ENCODE data around the gene PEAK3. TPM values are rescaled to one million over a fixed set of nuclear protein-coding genes. Genes with fewer than 3 reads are reported as not detected.

PEAK3 gene
- total and polyA plus RNA-seq, 2 donors (not counting 1 experiment from before 2014, with no cell fraction given): 0.18 to 0.71 TPM

GRCh38 chr19:2245273-2245672 is 36.7 kb downstream of the PEAK3 start:
- DNase-seq (no peak), ATAC-seq (ENCODE audit: low read depth) (no peak)
- TF ChIP-seq, protein P1, sequence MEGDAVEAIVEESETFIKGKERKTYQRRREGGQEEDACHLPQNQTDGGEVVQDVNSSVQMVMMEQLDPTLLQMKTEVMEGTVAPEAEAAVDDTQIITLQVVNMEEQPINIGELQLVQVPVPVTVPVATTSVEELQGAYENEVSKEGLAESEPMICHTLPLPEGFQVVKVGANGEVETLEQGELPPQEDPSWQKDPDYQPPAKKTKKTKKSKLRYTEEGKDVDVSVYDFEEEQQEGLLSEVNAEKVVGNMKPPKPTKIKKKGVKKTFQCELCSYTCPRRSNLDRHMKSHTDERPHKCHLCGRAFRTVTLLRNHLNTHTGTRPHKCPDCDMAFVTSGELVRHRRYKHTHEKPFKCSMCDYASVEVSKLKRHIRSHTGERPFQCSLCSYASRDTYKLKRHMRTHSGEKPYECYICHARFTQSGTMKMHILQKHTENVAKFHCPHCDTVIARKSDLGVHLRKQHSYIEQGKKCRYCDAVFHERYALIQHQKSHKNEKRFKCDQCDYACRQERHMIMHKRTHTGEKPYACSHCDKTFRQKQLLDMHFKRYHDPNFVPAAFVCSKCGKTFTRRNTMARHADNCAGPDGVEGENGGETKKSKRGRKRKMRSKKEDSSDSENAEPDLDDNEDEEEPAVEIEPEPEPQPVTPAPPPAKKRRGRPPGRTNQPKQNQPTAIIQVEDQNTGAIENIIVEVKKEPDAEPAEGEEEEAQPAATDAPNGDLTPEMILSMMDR (IDR thresholded peaks at IDR 0.05): no peak
- TF ChIP-seq EZH2 (IDR thresholded peaks at IDR 0.05; ENCODE audit: borderline replicate concordance, insufficient read depth, low read depth, low read length, poor library complexity, severe bottlenecking): no peak
- H3K27me3 ChIP-seq (replicated peaks in 1 of 4; ENCODE audit: control extremely low read depth in 1 of 4, control insufficient read depth in 3 of 4, insufficient read depth in 4 of 4, low read length in 3 of 4): peaks cover 0 to 17% (median 4%) of the 10 kb centered on the region in 4 experiments
- no peaks in the 10 kb centered on the region for H3K9me3 Mint-ChIP-seq (ENCODE audit: insufficient read depth)
- H3K9me3 ChIP-seq (ENCODE audit: control extremely low read depth in 1 of 3, control insufficient read depth in 2 of 3, insufficient read depth in 1 of 3, low read length in 2 of 3): peaks cover 0 to 2% (median 0%) of the 10 kb centered on the region in 3 donors
- H3K27me3 Mint-ChIP-seq: no peaks in the 10 kb centered on the region
- peaks cover 7 to 23% of the 10 kb centered on the region in 2 donors for H3K4me1 ChIP-seq (ENCODE audit: control insufficient read depth in 2 of 2, insufficient read depth in 2 of 2, low read length in 2 of 2)
- no peak overlapping the region for H3K4me3 Mint-ChIP-seq
- H3K79me2 ChIP-seq (ENCODE audit: control insufficient read depth, insufficient read depth, low read length): peaks cover 64% of the 10 kb centered on the region
- no peak overlapping the region for H2AFZ ChIP-seq (ENCODE audit: insufficient read depth, low read depth, low read length, poor library complexity, severe bottlenecking)
- H3K36me3 ChIP-seq (replicated peaks in 1 of 2; ENCODE audit: control extremely low read depth in 1 of 2, control insufficient read depth in 1 of 2, extremely low read depth in 1 of 2, insufficient read depth in 2 of 2, low read length in 1 of 2): peaks cover 0 to 75% of the 10 kb centered on the region in 2 experiments
- H3K27ac Mint-ChIP-seq: no peak overlapping the region
- H3K4me3 ChIP-seq (ENCODE audit: control extremely low read depth in 1 of 5, extremely low read depth in 1 of 5, insufficient read depth in 1 of 5, low read depth in 2 of 5, low read length in 4 of 5): no peak overlapping the region
- H3K4me1 Mint-ChIP-seq: peaks cover 20% of the 10 kb centered on the region
- no peak overlapping the region for H3K9ac ChIP-seq (ENCODE audit: low read length)
- ChIA-PET CTCF (no interaction called here), POLR2A (interaction anchor here (0.6 kb wide), 1 partner anchor 75 kb away, joined by 3 read pairs; no protein-coding TSS in a partner anchor)
- no peak overlapping the region for H3K4me2 ChIP-seq (replicated peaks; ENCODE audit: low read depth, low read length, poor library complexity, severe bottlenecking)
- 100% methylated on average over 13 of the region's 15 CpGs for WGBS (ENCODE audit: insufficient coverage)
- no peak overlapping the region for H3K27ac ChIP-seq (ENCODE audit: low read length in 2 of 2)
- peaks cover 100% of the 10 kb centered on the region for H4K20me1 ChIP-seq (ENCODE audit: control insufficient read depth, insufficient read depth, low read length, poor library complexity, severe bottlenecking)
- intact Hi-C loops (cut with micrococcal nuclease): no loop called here

GRCh38 chr19:2244486-2244885 is 37.5 kb downstream of the PEAK3 start:
- ChIA-PET CTCF (no interaction called here), POLR2A (interaction anchor here (0.6 to 0.8 kb wide), 3 partner anchors 55 to 227 kb away, joined by 3 to 6 read pairs (median 4); no protein-coding TSS in a partner anchor)
- intact Hi-C loops (cut with micrococcal nuclease): no loop called here
- Mint-ChIP-seq H3K27ac (no peak overlapping the region), H3K4me1 (peaks cover 27% of the 10 kb centered on the region), H3K4me3 (no peak overlapping the region), H3K27me3 (no peaks in the 10 kb centered on the region), H3K9me3 (ENCODE audit: insufficient read depth) (no peaks in the 10 kb centered on the region)
- peaks cover 0 to 9% (median under 1%) of the 10 kb centered on the region in 4 experiments for H3K27me3 ChIP-seq (replicated peaks in 1 of 4; ENCODE audit: control extremely low read depth in 1 of 4, control insufficient read depth in 3 of 4, insufficient read depth in 4 of 4, low read length in 3 of 4)
- H2AFZ ChIP-seq (ENCODE audit: insufficient read depth, low read depth, low read length, poor library complexity, severe bottlenecking): no peak overlapping the region
- ATAC-seq (ENCODE audit: low read depth) (no peak), DNase-seq (no peak)
- H3K9me3 ChIP-seq (ENCODE audit: control extremely low read depth in 1 of 3, control insufficient read depth in 2 of 3, insufficient read depth in 1 of 3, low read length in 2 of 3): no peaks in the 10 kb centered on the region
- no peak overlapping the region for H3K4me3 ChIP-seq (ENCODE audit: control extremely low read depth in 1 of 5, extremely low read depth in 1 of 5, insufficient read depth in 1 of 5, low read depth in 2 of 5, low read length in 4 of 5)
- peaks cover 12 to 26% of the 10 kb centered on the region in 2 donors for H3K4me1 ChIP-seq (ENCODE audit: control insufficient read depth in 2 of 2, insufficient read depth in 2 of 2, low read length in 2 of 2)
- peaks cover 0 to 79% of the 10 kb centered on the region in 2 experiments for H3K36me3 ChIP-seq (replicated peaks in 1 of 2; ENCODE audit: control extremely low read depth in 1 of 2, control insufficient read depth in 1 of 2, extremely low read depth in 1 of 2, insufficient read depth in 2 of 2, low read length in 1 of 2)
- H3K9ac ChIP-seq (ENCODE audit: low read length): no peak overlapping the region
- peaks cover 72% of the 10 kb centered on the region for H3K79me2 ChIP-seq (ENCODE audit: control insufficient read depth, insufficient read depth, low read length)
- no peak overlapping the region for H3K27ac ChIP-seq (ENCODE audit: low read length in 2 of 2)
- 91% methylated on average over 21 of the region's 21 CpGs for WGBS (ENCODE audit: insufficient coverage)
- TF ChIP-seq EZH2 (IDR thresholded peaks at IDR 0.05; ENCODE audit: borderline replicate concordance, insufficient read depth, low read depth, low read length, poor library complexity, severe bottlenecking): no peak
- TF ChIP-seq, protein P1 (IDR thresholded peaks at IDR 0.05): no peak
- no peak overlapping the region for H3K4me2 ChIP-seq (replicated peaks; ENCODE audit: low read depth, low read length, poor library complexity, severe bottlenecking)
- H4K20me1 ChIP-seq (ENCODE audit: control insufficient read depth, insufficient read depth, low read length, poor library complexity, severe bottlenecking): peaks cover 100% of the 10 kb centered on the region

Data from B cell (primary cell).